Subcutaneous abdominal adipose tissue (tissue), 5 donors: ENCODE measurements around the gene TNK2.
"Not testable (repeated sequence)": the region's sequence is repeated elsewhere in the genome, so short reads cannot be mapped to it uniquely, and the experiment has no call there.

Experiments used
- H3K27ac ChIP-seq: one replicate; pipeline ENCODE4 v1.7.0; 2013; ENCODE audit warnings: low read depth, mild to moderate bottlenecking, inconsistent platforms, low read length, moderate library complexity
- H3K27me3 ChIP-seq, 5 donors: one replicate each; pipeline ENCODE4 v1.7.0; 2013; ENCODE audit warnings: low read length in 5 of 5, inconsistent platforms in 1 of 5; ENCODE audit not compliant: control insufficient read depth in 5 of 5, insufficient read depth in 4 of 5
- H3K36me3 ChIP-seq, 5 donors: one replicate each; pipeline ENCODE4 v1.7.0; 2013; ENCODE audit warnings: low read length in 5 of 5; ENCODE audit not compliant: control insufficient read depth in 5 of 5, insufficient read depth in 5 of 5
- H3K4me1 ChIP-seq, 5 donors: one replicate each; pipeline ENCODE4 v1.7.0; 2013; ENCODE audit warnings: low read length in 5 of 5, mild to moderate bottlenecking in 3 of 5, moderate library complexity in 1 of 5; ENCODE audit not compliant: control insufficient read depth in 5 of 5, insufficient read depth in 5 of 5
- H3K4me3 ChIP-seq, 5 donors: one replicate each; pipeline ENCODE4 v1.7.0; 2013; ENCODE audit warnings: low read length in 5 of 5, low read depth in 1 of 5
- H3K9ac ChIP-seq, 5 donors: one replicate each; pipeline ENCODE4 v1.7.0; 2013; ENCODE audit warnings: low read length in 5 of 5, mild to moderate bottlenecking in 4 of 5, moderate library complexity in 3 of 5
- H3K9me3 ChIP-seq, 5 donors: one replicate each; pipeline ENCODE4 v1.7.0; 2013; ENCODE audit warnings: low read length in 5 of 5; ENCODE audit not compliant: control insufficient read depth in 5 of 5
- donor health status: healthy.
- donor health status: healthy.
- donor health status: healthy.
- donor health status: healthy.
- donor health status: healthy.

Gene TNK2

GRCh38 chr3:195823280-195823679 lies 85.1 kb downstream of the TNK2 start:
- Histone ChIP-seq H3K9me3 (no peaks in the 10 kb centered on the region), H3K27me3 (peaks cover 4 to 23% (median 16%) of the 10 kb centered on the region in 5 donors), H3K27ac (no peak overlapping the region), H3K36me3 (no peaks in the 10 kb centered on the region), H3K4me3 (no peak overlapping the region), H3K4me1 (peaks cover 0 to 3% (median 0%) of the 10 kb centered on the region in 5 donors), H3K9ac (no peak overlapping the region)

- Histone ChIP-seq H3K9ac (no peak overlapping the region), H3K27me3 (peaks cover 9 to 23% (median 16%) of the 10 kb centered on the region in 5 donors), H3K36me3 (no peaks in the 10 kb centered on the region), H3K9me3 (no peaks in the 10 kb centered on the region), H3K4me3 (no peak overlapping the region), H3K27ac (no peak overlapping the region), H3K4me1 (peaks cover 0 to 3% (median 0%) of the 10 kb centered on the region in 5 donors)
Observed at GRCh38 chr3:195822131-195822696, 86.1 kb downstream of the TNK2 start.

GRCh38 chr3:195821403-195822130 lies 86.8 kb downstream of the TNK2 start:
- Histone ChIP-seq H3K4me3 (no peak overlapping the region), H3K36me3 (no peaks in the 10 kb centered on the region), H3K9me3 (no peaks in the 10 kb centered on the region), H3K9ac (no peak overlapping the region), H3K4me1 (peaks cover 0 to 3% (median 0%) of the 10 kb centered on the region in 5 donors), H3K27ac (no peak overlapping the region), H3K27me3 (peaks cover 9 to 23% (median 16%) of the 10 kb centered on the region in 5 donors)

DNA sequence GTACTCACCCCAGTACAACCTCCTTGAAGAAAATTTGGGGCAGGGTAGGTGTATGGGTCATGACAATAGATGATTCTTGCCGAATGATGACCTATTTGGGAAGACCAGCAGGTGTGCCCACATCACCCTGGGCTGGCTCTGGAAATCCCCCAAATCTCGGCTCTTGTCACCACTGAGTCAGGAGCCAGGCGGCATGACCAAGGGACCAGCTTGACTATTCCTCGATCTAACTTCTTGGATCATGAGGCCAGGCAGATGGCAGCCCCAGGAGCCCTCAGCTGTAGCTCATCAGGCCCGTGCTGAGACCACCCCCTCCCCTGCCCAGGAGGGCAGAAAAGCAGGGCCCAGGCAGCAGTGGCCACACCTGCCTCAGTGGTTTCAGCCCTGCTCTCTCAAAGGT lies 87.5 kb downstream of the TNK2 start:
- no peak overlapping the region for H3K9ac ChIP-seq
- no peaks in the 10 kb centered on the region for H3K36me3 ChIP-seq
- H3K4me1 ChIP-seq: peaks cover 0 to 3% (median 0%) of the 10 kb centered on the region in 5 donors
- H3K27me3 ChIP-seq: peaks cover 9 to 23% (median 16%) of the 10 kb centered on the region in 5 donors
- H3K4me3 ChIP-seq: no peak overlapping the region
- H3K9me3 ChIP-seq: no peaks in the 10 kb centered on the region
- H3K27ac ChIP-seq: no peak overlapping the region

GRCh38 chr3:195820186-195820585 lies 88.2 kb downstream of the TNK2 start:
- Histone ChIP-seq H3K4me1 (peaks cover 0 to 3% (median 0%) of the 10 kb centered on the region in 5 donors), H3K27ac (no peak overlapping the region), H3K9ac (no peak overlapping the region), H3K4me3 (no peak overlapping the region), H3K27me3 (peaks cover 9 to 21% (median 13%) of the 10 kb centered on the region in 5 donors), H3K36me3 (no peaks in the 10 kb centered on the region), H3K9me3 (no peaks in the 10 kb centered on the region)

DNA sequence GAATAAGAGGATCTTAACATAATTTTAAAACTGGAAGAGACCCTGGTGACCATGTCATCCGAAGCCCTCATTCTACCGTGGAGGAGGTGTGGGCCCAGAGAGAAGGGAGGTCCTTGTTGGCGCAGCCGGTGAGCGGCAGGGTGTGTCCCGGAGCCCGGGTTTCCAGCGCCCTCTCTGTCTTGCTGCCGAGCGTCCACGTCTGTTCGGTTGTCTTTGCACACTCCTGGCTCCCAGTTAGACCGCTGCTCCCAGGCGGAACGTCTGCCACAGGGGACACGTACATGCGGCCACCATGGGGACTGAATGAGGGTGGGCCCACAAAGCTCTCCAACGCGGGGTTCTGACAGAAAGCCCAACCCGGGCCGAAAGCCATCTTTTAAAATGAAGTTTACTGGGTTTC lies 90.0 kb downstream of the TNK2 start:
- H3K9ac ChIP-seq: no peak overlapping the region
- H3K4me3 ChIP-seq: no peak overlapping the region
- no peak overlapping the region for H3K27ac ChIP-seq
- no peaks in the 10 kb centered on the region for H3K9me3 ChIP-seq
- no peaks in the 10 kb centered on the region for H3K36me3 ChIP-seq
- H3K27me3 ChIP-seq: peaks cover 8 to 16% (median 9%) of the 10 kb centered on the region in 5 donors
- H3K4me1 ChIP-seq: peaks cover 0 to 2% (median 0%) of the 10 kb centered on the region in 5 donors

DNA sequence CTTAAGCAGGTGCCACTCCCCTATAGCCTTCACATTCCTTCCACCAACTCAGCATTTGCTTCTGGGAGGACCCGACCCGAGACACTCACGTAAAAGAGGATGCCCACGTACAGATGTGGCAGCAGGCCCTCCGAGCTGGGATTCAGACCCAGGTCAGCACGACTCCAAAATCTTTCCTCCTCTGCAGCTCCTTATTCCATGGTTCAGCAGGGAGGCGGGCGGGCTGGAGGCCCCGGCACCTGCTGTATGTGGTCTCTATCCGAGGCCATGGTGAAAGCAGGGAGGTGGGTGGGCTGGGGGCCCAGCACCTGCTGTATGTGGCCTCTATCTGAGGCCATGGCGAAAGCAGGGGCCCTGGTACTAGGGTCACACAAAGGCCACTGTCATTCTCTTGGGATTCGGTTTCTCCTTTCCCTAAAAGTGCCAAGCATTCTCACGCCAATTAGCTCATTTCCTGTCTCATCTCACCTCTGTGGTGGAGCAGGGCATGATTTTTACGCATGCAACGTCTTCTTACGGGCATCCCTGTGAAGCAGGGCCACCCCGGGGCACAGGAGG lies 90.7 kb downstream of the TNK2 start:
- H3K9ac ChIP-seq: no peak overlapping the region
- peaks cover 12 to 23% (median 15%) of the 10 kb centered on the region in 5 donors for H3K27me3 ChIP-seq
- no peaks in the 10 kb centered on the region for H3K9me3 ChIP-seq
- peaks cover 0 to 2% (median 0%) of the 10 kb centered on the region in 5 donors for H3K4me1 ChIP-seq
- H3K4me3 ChIP-seq: no peak overlapping the region
- no peaks in the 10 kb centered on the region for H3K36me3 ChIP-seq
- H3K27ac ChIP-seq: no peak overlapping the region

- peaks cover 20 to 29% (median 23%) of the 10 kb centered on the region in 5 donors for H3K27me3 ChIP-seq
- not testable (repeated sequence) for H3K4me3 ChIP-seq, H3K27ac ChIP-seq, H3K9me3 ChIP-seq, H3K4me1 ChIP-seq, H3K36me3 ChIP-seq, H3K9ac ChIP-seq
Observed at GRCh38 chr3:195816276-195816913, 92.0 kb downstream of the TNK2 start.

DNA sequence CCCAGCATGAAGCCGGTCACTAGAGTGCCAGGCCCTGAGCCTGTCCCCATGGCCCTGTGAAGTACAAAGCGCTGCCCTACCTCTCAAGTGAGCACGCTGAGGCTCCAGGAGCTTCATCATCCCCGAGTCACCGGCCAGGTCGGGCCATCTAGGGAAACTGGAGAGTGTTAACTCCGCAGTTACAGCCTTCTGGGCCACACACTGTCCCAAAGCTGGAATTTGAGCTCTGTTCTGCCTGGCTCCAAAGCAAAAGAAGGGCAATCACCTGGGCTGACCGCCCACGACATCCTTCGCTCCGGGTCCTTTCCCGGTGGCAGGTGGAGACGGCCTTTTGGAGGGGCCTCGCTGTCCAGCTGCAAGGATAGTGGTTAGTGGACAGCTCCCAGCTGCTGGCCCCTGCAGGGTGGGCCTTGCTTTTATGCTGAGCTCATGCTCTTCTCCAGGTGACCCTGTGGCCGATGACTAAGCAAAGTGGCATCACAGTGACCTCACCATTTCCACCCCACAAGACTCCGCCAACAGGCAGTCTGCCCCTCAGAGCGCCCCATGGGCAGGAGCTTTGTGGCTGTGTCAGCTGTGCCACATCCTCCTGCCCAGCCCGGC lies 93.1 kb downstream of the TNK2 start:
- Histone ChIP-seq H3K4me3 (no peak overlapping the region), H3K4me1 (no peaks in the 10 kb centered on the region), H3K27ac (no peak overlapping the region), H3K9ac (no peak overlapping the region), H3K36me3 (no peaks in the 10 kb centered on the region), H3K9me3 (no peaks in the 10 kb centered on the region), H3K27me3 (peaks cover 18 to 26% (median 24%) of the 10 kb centered on the region in 5 donors)
